ENCODE data around the gene FAM83D. TPM values are rescaled to one million over a fixed set of nuclear protein-coding genes. Genes with fewer than 3 reads are reported as not detected.
A peak's percentile ranks its signal among the peaks of the same experiment; 100 is the strongest.

The FAM83D gene
- total and polyA plus RNA-seq, 2 experiments from 2014 or later = 7.4 to 45.4 TPM

DNA sequence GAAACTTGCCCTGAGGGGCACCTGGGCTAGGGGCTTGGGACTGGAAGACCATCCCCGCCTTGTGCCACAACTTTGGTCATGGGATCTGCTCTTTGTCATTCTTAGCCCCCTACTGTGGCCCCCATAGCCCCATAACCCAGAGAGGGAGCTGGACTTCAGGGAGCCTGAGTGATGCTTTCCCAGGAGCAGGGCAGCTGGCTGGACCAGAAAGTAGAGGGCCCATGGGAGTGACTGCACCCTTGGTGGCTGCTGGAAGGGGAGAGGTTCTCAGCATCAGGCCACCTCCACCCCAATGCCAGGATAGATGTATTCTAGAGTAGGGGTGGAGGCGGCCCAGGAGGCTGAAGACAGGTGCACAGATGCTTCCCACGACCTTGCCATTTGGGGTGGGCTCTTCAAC lies 5.8 kb upstream of the FAM83D start:
- DNase-seq (ENCODE audit: low read depth in 1 of 2, low spot score in 1 of 2) = no peak
- H3K36me3 ChIP-seq = no peaks in the 10 kb centered on the region
- H3K4me3 ChIP-seq = no peak overlapping the region
- no peak overlapping the region for H3K27ac ChIP-seq
- H3K27me3 ChIP-seq = no peaks in the 10 kb centered on the region
- H3K4me1 ChIP-seq (ENCODE audit: low read depth) = no peaks in the 10 kb centered on the region
- H3K9me3 ChIP-seq (ENCODE audit: low read depth) = no peaks in the 10 kb centered on the region
- TF ChIP-seq, protein P1, sequence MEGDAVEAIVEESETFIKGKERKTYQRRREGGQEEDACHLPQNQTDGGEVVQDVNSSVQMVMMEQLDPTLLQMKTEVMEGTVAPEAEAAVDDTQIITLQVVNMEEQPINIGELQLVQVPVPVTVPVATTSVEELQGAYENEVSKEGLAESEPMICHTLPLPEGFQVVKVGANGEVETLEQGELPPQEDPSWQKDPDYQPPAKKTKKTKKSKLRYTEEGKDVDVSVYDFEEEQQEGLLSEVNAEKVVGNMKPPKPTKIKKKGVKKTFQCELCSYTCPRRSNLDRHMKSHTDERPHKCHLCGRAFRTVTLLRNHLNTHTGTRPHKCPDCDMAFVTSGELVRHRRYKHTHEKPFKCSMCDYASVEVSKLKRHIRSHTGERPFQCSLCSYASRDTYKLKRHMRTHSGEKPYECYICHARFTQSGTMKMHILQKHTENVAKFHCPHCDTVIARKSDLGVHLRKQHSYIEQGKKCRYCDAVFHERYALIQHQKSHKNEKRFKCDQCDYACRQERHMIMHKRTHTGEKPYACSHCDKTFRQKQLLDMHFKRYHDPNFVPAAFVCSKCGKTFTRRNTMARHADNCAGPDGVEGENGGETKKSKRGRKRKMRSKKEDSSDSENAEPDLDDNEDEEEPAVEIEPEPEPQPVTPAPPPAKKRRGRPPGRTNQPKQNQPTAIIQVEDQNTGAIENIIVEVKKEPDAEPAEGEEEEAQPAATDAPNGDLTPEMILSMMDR (IDR thresholded peaks at IDR 0.05; ENCODE audit: low read depth, low read length) = no peak

DNA sequence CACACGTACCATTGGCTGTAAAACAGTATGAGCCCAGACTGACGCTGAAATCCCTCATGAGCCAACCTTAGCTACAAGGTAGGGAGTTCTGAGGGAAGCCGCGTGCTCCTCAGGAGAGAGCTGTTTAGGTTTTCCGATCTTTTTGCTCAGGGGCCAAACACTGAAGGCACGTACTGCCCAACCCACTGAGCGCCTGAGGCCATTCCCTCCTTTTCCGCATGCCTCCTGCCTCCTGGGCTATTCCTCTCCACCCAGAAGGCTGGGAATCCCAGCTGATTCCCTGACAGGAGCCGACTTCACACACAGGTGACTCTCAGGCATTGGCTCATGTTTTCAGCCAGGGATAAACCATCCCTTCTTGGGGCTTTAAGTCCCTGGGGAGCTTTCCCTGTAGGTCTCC lies 5.4 kb upstream of the FAM83D start:
- Histone ChIP-seq H3K9me3 (ENCODE audit: low read depth) (no peaks in the 10 kb centered on the region), H3K27me3 (no peaks in the 10 kb centered on the region), H3K36me3 (no peaks in the 10 kb centered on the region), H3K4me3 (no peak overlapping the region), H3K4me1 (ENCODE audit: low read depth) (no peaks in the 10 kb centered on the region), H3K27ac (no peak overlapping the region)
- TF ChIP-seq, protein P1 (IDR thresholded peaks at IDR 0.05; ENCODE audit: low read depth, low read length) = no peak
- no peak for DNase-seq (ENCODE audit: low read depth in 1 of 2, low spot score in 1 of 2)

DNA sequence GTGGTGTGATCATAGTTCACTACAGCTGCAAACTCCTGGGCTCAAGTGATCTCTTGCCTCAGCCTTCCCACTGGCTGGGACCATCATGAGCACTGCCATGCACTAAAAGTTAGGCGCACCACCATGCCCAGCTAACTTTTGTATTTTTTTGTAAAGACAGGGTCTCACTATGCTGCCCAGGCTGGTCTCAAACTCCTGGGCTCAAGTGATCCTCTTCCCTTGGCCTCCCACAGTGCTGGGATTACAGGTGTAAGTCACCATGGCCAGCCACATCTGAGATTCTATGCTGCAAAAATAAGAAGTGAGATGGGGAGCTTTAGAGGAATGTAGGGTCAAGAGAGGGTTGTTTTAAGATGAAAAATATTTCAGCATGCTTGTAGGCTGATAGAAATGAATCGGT lies 1.5 kb upstream of the FAM83D start:
- DNase-seq (ENCODE audit: low read depth in 1 of 2, low spot score in 1 of 2) = no peak

DNA sequence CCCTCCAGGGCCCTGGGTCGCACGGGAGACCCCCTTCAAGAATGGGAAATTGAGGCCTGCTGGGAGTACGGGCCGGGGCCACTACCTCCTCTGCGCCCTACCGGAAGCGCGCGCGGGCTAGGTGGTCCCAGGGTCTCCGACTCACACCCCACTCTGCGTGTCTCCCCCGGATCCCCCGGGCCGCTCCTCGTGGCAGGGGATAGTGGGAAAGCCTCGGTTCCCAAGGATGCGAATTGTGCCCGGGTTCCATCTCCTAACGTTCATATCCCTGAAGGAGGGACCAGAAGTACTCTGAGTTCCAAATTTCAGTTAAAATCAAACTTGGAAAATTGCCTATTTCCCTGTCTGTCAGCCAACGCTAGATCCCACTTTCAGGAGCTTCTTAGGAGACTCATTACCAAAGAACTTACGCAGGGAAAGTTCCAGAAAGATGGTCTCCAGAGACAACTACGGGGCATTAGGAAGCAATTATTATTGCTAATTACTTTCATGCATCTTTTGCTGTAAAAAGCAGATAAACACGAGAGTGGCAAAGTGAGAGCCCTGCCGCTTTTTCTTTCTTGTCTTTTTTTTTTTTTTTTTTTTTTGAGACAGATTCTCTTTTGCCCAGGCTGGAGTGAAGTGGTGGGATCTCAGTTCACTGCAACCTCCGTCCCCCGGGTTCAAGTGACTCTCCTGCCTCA lies 858 bp downstream of the FAM83D start:
- no peak overlapping the region for H3K27ac ChIP-seq
- no peaks in the 10 kb centered on the region for H3K36me3 ChIP-seq
- no peaks in the 10 kb centered on the region for H3K27me3 ChIP-seq
- H3K9me3 ChIP-seq (ENCODE audit: low read depth) = no peaks in the 10 kb centered on the region
- no peaks in the 10 kb centered on the region for H3K4me1 ChIP-seq (ENCODE audit: low read depth)
- H3K4me3 ChIP-seq = peak overlapping the region; percentile 54
- DNase-seq (ENCODE audit: low read depth in 1 of 2, low spot score in 1 of 2) = peak in 1 of 2 donors; percentile 50
- TF ChIP-seq, protein P1 (IDR thresholded peaks at IDR 0.05; ENCODE audit: low read depth, low read length) = no peak

More for the DNA sequence above, 1.5 kb upstream of the FAM83D start:
- TF ChIP-seq, protein P1 (IDR thresholded peaks at IDR 0.05; ENCODE audit: low read depth, low read length) = no peak
- no peak overlapping the region for H3K4me3 ChIP-seq
- H3K4me1 ChIP-seq (ENCODE audit: low read depth) = no peaks in the 10 kb centered on the region
- H3K27ac ChIP-seq = no peak overlapping the region
- no peaks in the 10 kb centered on the region for H3K36me3 ChIP-seq
- H3K9me3 ChIP-seq (ENCODE audit: low read depth) = no peaks in the 10 kb centered on the region
- H3K27me3 ChIP-seq = no peaks in the 10 kb centered on the region

DNA sequence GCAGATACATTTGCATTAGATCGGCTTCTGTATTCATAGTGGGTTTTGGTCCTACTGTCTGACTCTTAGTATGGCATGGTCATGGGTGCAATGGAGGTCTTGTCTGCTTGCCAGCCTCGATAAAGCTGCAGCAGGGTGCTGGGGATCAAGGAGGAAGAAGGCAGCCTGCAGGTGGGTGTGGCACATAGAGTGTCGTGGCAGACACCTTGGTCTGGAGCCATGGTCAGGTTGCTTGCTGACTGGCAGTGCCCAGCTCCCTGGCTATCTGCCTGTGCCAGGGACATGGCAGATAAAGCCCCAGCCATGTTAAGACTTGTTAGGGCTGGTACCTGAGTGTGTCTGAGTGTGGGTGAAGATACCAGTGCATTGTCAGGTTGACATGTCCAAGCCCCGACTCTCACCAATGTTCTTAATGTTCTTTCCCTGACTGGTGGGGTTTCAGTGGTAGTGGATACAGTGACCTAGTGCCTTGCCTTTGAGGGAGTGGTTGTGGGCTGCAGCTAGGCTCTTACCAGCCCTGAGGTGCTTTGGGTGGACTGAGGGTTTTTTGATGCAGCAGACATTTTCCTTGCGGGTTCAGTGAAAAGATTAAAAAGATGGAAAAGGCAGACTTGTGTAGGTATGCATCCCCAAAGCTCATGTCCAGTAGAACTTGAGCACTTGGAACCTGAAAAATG lies 1.8 kb downstream of the FAM83D start:
- Histone ChIP-seq H3K27ac (no peak overlapping the region), H3K4me3 (peak overlapping the region; percentile 54)
- TF ChIP-seq, protein P1 (IDR thresholded peaks at IDR 0.05; ENCODE audit: low read depth, low read length) = no peak

More for the DNA sequence above, 1.8 kb downstream of the FAM83D start:
- Histone ChIP-seq H3K36me3 (no peaks in the 10 kb centered on the region), H3K4me1 (ENCODE audit: low read depth) (no peaks in the 10 kb centered on the region), H3K9me3 (ENCODE audit: low read depth) (no peaks in the 10 kb centered on the region), H3K27me3 (no peaks in the 10 kb centered on the region)
- no peak for DNase-seq (ENCODE audit: low read depth in 1 of 2, low spot score in 1 of 2)

Measured in cardiac muscle cell (in vitro differentiated cells and primary cell).